ENCODE measurements around the gene GREB1. TPM values are rescaled to one million over a fixed set of nuclear protein-coding genes. Genes with fewer than 3 reads are reported as not detected.

Gene GREB1
- polyA plus RNA-seq, 1 donor from 2014 or later: 17.2 TPM

DNA sequence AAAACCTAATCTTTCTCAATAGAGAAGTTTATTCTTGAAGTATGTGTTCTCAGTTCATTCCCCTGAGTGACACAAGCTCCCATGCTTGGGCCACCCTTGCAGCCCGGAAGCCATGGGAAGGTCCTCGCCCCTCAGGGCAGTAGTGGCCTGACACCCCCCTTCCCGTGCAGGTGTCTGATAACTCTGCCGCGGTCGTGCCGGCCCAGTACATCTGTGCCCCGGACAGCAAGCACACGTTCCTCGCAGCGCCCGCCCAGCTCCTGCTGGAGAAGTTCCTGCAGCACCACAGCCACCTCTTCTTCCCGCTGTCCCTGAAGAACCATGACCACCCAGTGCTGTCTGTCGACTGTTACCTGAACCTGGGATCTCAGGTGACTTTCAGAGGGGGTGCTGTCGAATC lies 103.7 kb downstream of the GREB1 start:
- no peak overlapping the region for H2AFZ ChIP-seq (ENCODE audit: low read depth, low read length)
- H3K9ac ChIP-seq (ENCODE audit: low read length): no peak overlapping the region
- no peak overlapping the region for H3K4me2 ChIP-seq (ENCODE audit: low read length)
- no peaks in the 10 kb centered on the region for H3K27me3 ChIP-seq (ENCODE audit: insufficient read depth, low read depth, low read length)
- peaks cover 2% of the 10 kb centered on the region for H3K36me3 ChIP-seq (ENCODE audit: insufficient read depth, low read length)
- H4K20me1 ChIP-seq (ENCODE audit: insufficient read depth): no peaks in the 10 kb centered on the region
- H3K27ac ChIP-seq (ENCODE audit: low read length): no peak overlapping the region
- no peak for TF ChIP-seq POLR2AphosphoS5 (IDR thresholded peaks at IDR 0.05)
- no peaks in the 10 kb centered on the region for H3K9me3 ChIP-seq (ENCODE audit: low read length)
- H3K4me3 ChIP-seq (ENCODE audit: low read length): no peak overlapping the region
- no peaks in the 10 kb centered on the region for H3K79me2 ChIP-seq (replicated peaks; ENCODE audit: insufficient read depth, low read length)
- H3K9me2 ChIP-seq (ENCODE audit: insufficient read depth, low read length): no peaks in the 10 kb centered on the region
- H3F3A ChIP-seq (ENCODE audit: insufficient read depth, low read length, poor library complexity, severe bottlenecking): no peaks in the 10 kb centered on the region

- H3K36me3 ChIP-seq (ENCODE audit: insufficient read depth, low read length): peaks cover 4% of the 10 kb centered on the region
- no peak overlapping the region for H3K4me3 ChIP-seq (ENCODE audit: low read length)
- no peak overlapping the region for H3K27ac ChIP-seq (ENCODE audit: low read length)
- no peak overlapping the region for H3K4me2 ChIP-seq (ENCODE audit: low read length)
- no peaks in the 10 kb centered on the region for H3K27me3 ChIP-seq (ENCODE audit: insufficient read depth, low read depth, low read length)
- H2AFZ ChIP-seq (ENCODE audit: low read depth, low read length): no peak overlapping the region
- TF ChIP-seq POLR2AphosphoS5 (IDR thresholded peaks at IDR 0.05): no peak
- no peak for TF ChIP-seq SMC3 (conservative IDR thresholded peaks at IDR 0.05; ENCODE audit: poor library complexity)
- TF ChIP-seq EP300 (conservative IDR thresholded peaks at IDR 0.05; ENCODE audit: poor library complexity, severe bottlenecking): no peak
- no peak for TF ChIP-seq MXI1 (conservative IDR thresholded peaks at IDR 0.05; ENCODE audit: poor library complexity, severe bottlenecking)
- no peak for TF ChIP-seq REST (IDR thresholded peaks at IDR 0.05; ENCODE audit: borderline replicate concordance)
- H3F3A ChIP-seq (ENCODE audit: insufficient read depth, low read length, poor library complexity, severe bottlenecking): no peaks in the 10 kb centered on the region
- H3K9ac ChIP-seq (ENCODE audit: low read length): no peak overlapping the region
- H3K9me2 ChIP-seq (ENCODE audit: insufficient read depth, low read length): no peaks in the 10 kb centered on the region
- no peaks in the 10 kb centered on the region for H3K79me2 ChIP-seq (replicated peaks; ENCODE audit: insufficient read depth, low read length)
- no peaks in the 10 kb centered on the region for H3K9me3 ChIP-seq (ENCODE audit: low read length)
- no peaks in the 10 kb centered on the region for H4K20me1 ChIP-seq (ENCODE audit: insufficient read depth)
Observed at GRCh38 chr2:11639503-11639902, 105.7 kb downstream of the GREB1 start.

DNA sequence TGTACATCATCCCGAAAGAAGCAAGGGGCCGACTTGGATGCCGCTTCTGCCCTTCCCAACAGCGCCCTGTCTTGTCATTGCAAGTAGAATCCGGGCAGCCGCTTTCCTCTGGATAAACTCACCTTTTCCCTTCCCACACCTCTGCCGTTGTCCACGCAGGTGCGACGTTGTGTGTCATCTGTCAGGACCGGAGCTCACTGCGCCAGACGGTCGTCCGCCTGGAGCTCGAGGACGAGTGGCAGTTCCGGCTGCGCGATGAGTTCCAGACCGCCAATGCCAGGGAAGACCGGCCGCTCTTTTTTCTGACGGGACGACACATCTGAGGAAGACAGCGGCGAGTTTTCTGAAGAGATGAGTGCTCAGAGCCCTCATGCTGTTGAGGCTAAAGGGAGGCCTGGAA lies 106.3 kb downstream of the GREB1 start:
- Histone ChIP-seq H3K9ac (ENCODE audit: low read length) (no peak overlapping the region), H3K9me3 (ENCODE audit: low read length) (no peaks in the 10 kb centered on the region), H3K36me3 (ENCODE audit: insufficient read depth, low read length) (peaks cover 4% of the 10 kb centered on the region), H3K27me3 (ENCODE audit: insufficient read depth, low read depth, low read length) (no peaks in the 10 kb centered on the region), H3K4me3 (ENCODE audit: low read length) (no peak overlapping the region), H3K9me2 (ENCODE audit: insufficient read depth, low read length) (no peaks in the 10 kb centered on the region), H3K4me2 (ENCODE audit: low read length) (no peak overlapping the region), H3K27ac (ENCODE audit: low read length) (no peak overlapping the region), H3F3A (ENCODE audit: insufficient read depth, low read length, poor library complexity, severe bottlenecking) (no peaks in the 10 kb centered on the region), H4K20me1 (ENCODE audit: insufficient read depth) (no peaks in the 10 kb centered on the region), H2AFZ (ENCODE audit: low read depth, low read length) (no peak overlapping the region), H3K79me2 (replicated peaks; ENCODE audit: insufficient read depth, low read length) (no peaks in the 10 kb centered on the region)
- TF ChIP-seq CTCF (IDR thresholded peaks at IDR 0.05; ENCODE audit: poor library complexity, severe bottlenecking): no peak
- no peak for TF ChIP-seq RAD21 (conservative IDR thresholded peaks at IDR 0.05)

Data from neural cell (in vitro differentiated cells).